ENCODE data around the gene DLG3. TPM values are rescaled to one million over a fixed set of nuclear protein-coding genes. Genes with fewer than 3 reads are reported as not detected.

Gene DLG3
- total RNA-seq, 2 experiments from 2014 or later, result 6.6 to 9.0 TPM

- ChIA-PET POLR2A (no interaction called here), CTCF (no interaction called here)
- no peaks in the 10 kb centered on the region for H3K4me1 Mint-ChIP-seq (ENCODE audit: low read depth)
- peaks cover 2% of the 10 kb centered on the region for H3K36me3 ChIP-seq (ENCODE audit: insufficient read depth, low read length)
- no peak overlapping the region for H3K4me3 Mint-ChIP-seq
- no peak overlapping the region for H3K27ac ChIP-seq (ENCODE audit: low read depth in 1 of 2, low read length in 2 of 2)
- H3K9me3 ChIP-seq (ENCODE audit: control insufficient read depth in 1 of 2, insufficient read depth in 1 of 2, low read length in 2 of 2), result no peaks in the 10 kb centered on the region
- no peak overlapping the region for H3K27ac Mint-ChIP-seq
- no peak for DNase-seq
- H3K27me3 ChIP-seq (ENCODE audit: control insufficient read depth in 1 of 2, insufficient read depth in 2 of 2, low read length in 2 of 2), result no peaks in the 10 kb centered on the region
- no peak overlapping the region for H3K4me3 ChIP-seq (ENCODE audit: low read length)
- peaks cover 10% of the 10 kb centered on the region for H3K36me3 Mint-ChIP-seq (ENCODE audit: low read depth)
- no peak for TF ChIP-seq CTCF (IDR thresholded peaks at IDR 0.05)
- ATAC-seq (ENCODE audit: poor library complexity), result no peak
- intact Hi-C loops (cut with DNase I, micrococcal nuclease), result no loop called here
- no peaks in the 10 kb centered on the region for H3K27me3 Mint-ChIP-seq
- no peaks in the 10 kb centered on the region for H3K4me1 ChIP-seq (ENCODE audit: insufficient read depth, low read length)
- H3K9me3 Mint-ChIP-seq, result no peaks in the 10 kb centered on the region
These were observed 19.4 kb downstream of the DLG3 start for GRCh38 chrX:70464051-70464450.

- Mint-ChIP-seq H3K9me3 (no peaks in the 10 kb centered on the region), H3K27me3 (no peaks in the 10 kb centered on the region), H3K27ac (no peak overlapping the region), H3K4me1 (ENCODE audit: low read depth) (peaks cover 16% of the 10 kb centered on the region), H3K36me3 (ENCODE audit: low read depth) (peaks cover 5% of the 10 kb centered on the region), H3K4me3 (no peak overlapping the region)
- ATAC-seq (ENCODE audit: poor library complexity) (no peak), DNase-seq (no peak)
- Histone ChIP-seq H3K27me3 (ENCODE audit: control insufficient read depth in 1 of 2, insufficient read depth in 2 of 2, low read length in 2 of 2) (no peaks in the 10 kb centered on the region), H3K36me3 (ENCODE audit: insufficient read depth, low read length) (no peaks in the 10 kb centered on the region), H3K9me3 (ENCODE audit: control insufficient read depth in 1 of 2, insufficient read depth in 1 of 2, low read length in 2 of 2) (no peaks in the 10 kb centered on the region), H3K4me3 (ENCODE audit: low read length) (no peak overlapping the region), H3K4me1 (ENCODE audit: insufficient read depth, low read length) (peaks cover 3% of the 10 kb centered on the region), H3K27ac (ENCODE audit: low read depth in 1 of 2, low read length in 2 of 2) (no peak overlapping the region)
- POLR2A ChIA-PET, result no interaction called here
- CTCF ChIA-PET, result no interaction called here
- intact Hi-C loops (cut with DNase I, micrococcal nuclease), result no loop called here
- TF ChIP-seq CTCF (IDR thresholded peaks at IDR 0.05), result no peak
These were observed 22.3 kb downstream of the DLG3 start for GRCh38 chrX:70466968-70467367.

GRCh38 chrX:70468709-70469108 is 24.1 kb downstream of the DLG3 start:
- Mint-ChIP-seq H3K27me3 (no peaks in the 10 kb centered on the region), H3K9me3 (no peaks in the 10 kb centered on the region), H3K4me1 (ENCODE audit: low read depth) (peaks cover 16% of the 10 kb centered on the region), H3K27ac (no peak overlapping the region), H3K4me3 (no peak overlapping the region), H3K36me3 (ENCODE audit: low read depth) (peaks cover 5% of the 10 kb centered on the region)
- Histone ChIP-seq H3K27ac (ENCODE audit: low read depth in 1 of 2, low read length in 2 of 2) (no peak overlapping the region), H3K36me3 (ENCODE audit: insufficient read depth, low read length) (no peaks in the 10 kb centered on the region), H3K27me3 (ENCODE audit: control insufficient read depth in 1 of 2, insufficient read depth in 2 of 2, low read length in 2 of 2) (no peaks in the 10 kb centered on the region), H3K4me3 (ENCODE audit: low read length) (no peak overlapping the region), H3K9me3 (ENCODE audit: control insufficient read depth in 1 of 2, insufficient read depth in 1 of 2, low read length in 2 of 2) (no peaks in the 10 kb centered on the region), H3K4me1 (ENCODE audit: insufficient read depth, low read length) (peaks cover 3% of the 10 kb centered on the region)
- CTCF ChIA-PET, result no interaction called here
- intact Hi-C loops (cut with DNase I, micrococcal nuclease), result no loop called here
- ATAC-seq (ENCODE audit: poor library complexity) (no peak), DNase-seq (no peak)
- POLR2A ChIA-PET, result no interaction called here
- TF ChIP-seq CTCF (IDR thresholded peaks at IDR 0.05), result no peak
